ENCODE measurements around the gene MYOM3. TPM values are rescaled to one million over a fixed set of nuclear protein-coding genes. Genes with fewer than 3 reads are reported as not detected.

The MYOM3 gene
- total and polyA plus RNA-seq, 2 of the 13 experiments (the other 11 are each of a cell fraction or from before 2014, with no cell fraction given) = 5.8 to 15.3 TPM

GRCh38 chr1:24118410-24119242 lies 6.7 kb upstream of the MYOM3 start (continued):
- TF ChIP-seq ZEB1 (IDR thresholded peaks at IDR 0.05; ENCODE audit: insufficient replicate concordance, low read depth) (peak; percentile 96), ZFP37 (CRISPR knock-in tag; IDR thresholded peaks at IDR 0.05; ENCODE audit: borderline replicate concordance) (0 out of 2 replicates have a peak, but pooled peaks have one; percentile 37), KMT2A (CRISPR knock-in tag; IDR thresholded peaks at IDR 0.05) (no peak), CCDC6 (CRISPR knock-in tag; IDR thresholded peaks at IDR 0.05) (no peak), MTA1 (CRISPR knock-in tag; IDR thresholded peaks at IDR 0.05; ENCODE audit: borderline replicate concordance) (no peak), ZSCAN25 (CRISPR knock-in tag; IDR thresholded peaks at IDR 0.05) (peak; percentile 82), MAFK (conservative IDR thresholded peaks at IDR 0.05 in 1 of 2, IDR thresholded peaks at IDR 0.05 in 1 of 2; ENCODE audit: low read length in 2 of 2) (no peak), ZNF7 (CRISPR knock-in tag; IDR thresholded peaks at IDR 0.05) (no peak), MAZ (IDR thresholded peaks at IDR 0.05; ENCODE audit: borderline replicate concordance, low read depth, low read length) (no peak), MAZ (CRISPR knock-in tag; IDR thresholded peaks at IDR 0.05; ENCODE audit: low read depth) (0 out of 2 replicates have a peak, but pooled peaks have one; percentile 37), SMAD1 (CRISPR knock-in tag; IDR thresholded peaks at IDR 0.05; ENCODE audit: borderline replicate concordance, low read depth) (no peak), ZNF775 (CRISPR knock-in tag; IDR thresholded peaks at IDR 0.05; ENCODE audit: borderline replicate concordance) (no peak), REXO4 (CRISPR knock-in tag; IDR thresholded peaks at IDR 0.05; ENCODE audit: borderline replicate concordance) (no peak), KLF12 (CRISPR knock-in tag; IDR thresholded peaks at IDR 0.05; ENCODE audit: borderline replicate concordance) (no peak), ZNF143 (CRISPR knock-in tag; IDR thresholded peaks at IDR 0.05) (no peak), ZNF484 (CRISPR knock-in tag; IDR thresholded peaks at IDR 0.05; ENCODE audit: borderline replicate concordance, low read depth) (no peak), ZSCAN20 (CRISPR knock-in tag; IDR thresholded peaks at IDR 0.05; ENCODE audit: borderline replicate concordance) (no peak), ZNF672 (CRISPR knock-in tag; IDR thresholded peaks at IDR 0.05) (no peak), ZSCAN29 (CRISPR knock-in tag; conservative IDR thresholded peaks at IDR 0.05) (no peak), ZBTB7A (CRISPR knock-in tag; IDR thresholded peaks at IDR 0.05) (peak; percentile 75; the same call in 1 of the 2 replicates)
- TF ChIP-seq, protein P1, sequence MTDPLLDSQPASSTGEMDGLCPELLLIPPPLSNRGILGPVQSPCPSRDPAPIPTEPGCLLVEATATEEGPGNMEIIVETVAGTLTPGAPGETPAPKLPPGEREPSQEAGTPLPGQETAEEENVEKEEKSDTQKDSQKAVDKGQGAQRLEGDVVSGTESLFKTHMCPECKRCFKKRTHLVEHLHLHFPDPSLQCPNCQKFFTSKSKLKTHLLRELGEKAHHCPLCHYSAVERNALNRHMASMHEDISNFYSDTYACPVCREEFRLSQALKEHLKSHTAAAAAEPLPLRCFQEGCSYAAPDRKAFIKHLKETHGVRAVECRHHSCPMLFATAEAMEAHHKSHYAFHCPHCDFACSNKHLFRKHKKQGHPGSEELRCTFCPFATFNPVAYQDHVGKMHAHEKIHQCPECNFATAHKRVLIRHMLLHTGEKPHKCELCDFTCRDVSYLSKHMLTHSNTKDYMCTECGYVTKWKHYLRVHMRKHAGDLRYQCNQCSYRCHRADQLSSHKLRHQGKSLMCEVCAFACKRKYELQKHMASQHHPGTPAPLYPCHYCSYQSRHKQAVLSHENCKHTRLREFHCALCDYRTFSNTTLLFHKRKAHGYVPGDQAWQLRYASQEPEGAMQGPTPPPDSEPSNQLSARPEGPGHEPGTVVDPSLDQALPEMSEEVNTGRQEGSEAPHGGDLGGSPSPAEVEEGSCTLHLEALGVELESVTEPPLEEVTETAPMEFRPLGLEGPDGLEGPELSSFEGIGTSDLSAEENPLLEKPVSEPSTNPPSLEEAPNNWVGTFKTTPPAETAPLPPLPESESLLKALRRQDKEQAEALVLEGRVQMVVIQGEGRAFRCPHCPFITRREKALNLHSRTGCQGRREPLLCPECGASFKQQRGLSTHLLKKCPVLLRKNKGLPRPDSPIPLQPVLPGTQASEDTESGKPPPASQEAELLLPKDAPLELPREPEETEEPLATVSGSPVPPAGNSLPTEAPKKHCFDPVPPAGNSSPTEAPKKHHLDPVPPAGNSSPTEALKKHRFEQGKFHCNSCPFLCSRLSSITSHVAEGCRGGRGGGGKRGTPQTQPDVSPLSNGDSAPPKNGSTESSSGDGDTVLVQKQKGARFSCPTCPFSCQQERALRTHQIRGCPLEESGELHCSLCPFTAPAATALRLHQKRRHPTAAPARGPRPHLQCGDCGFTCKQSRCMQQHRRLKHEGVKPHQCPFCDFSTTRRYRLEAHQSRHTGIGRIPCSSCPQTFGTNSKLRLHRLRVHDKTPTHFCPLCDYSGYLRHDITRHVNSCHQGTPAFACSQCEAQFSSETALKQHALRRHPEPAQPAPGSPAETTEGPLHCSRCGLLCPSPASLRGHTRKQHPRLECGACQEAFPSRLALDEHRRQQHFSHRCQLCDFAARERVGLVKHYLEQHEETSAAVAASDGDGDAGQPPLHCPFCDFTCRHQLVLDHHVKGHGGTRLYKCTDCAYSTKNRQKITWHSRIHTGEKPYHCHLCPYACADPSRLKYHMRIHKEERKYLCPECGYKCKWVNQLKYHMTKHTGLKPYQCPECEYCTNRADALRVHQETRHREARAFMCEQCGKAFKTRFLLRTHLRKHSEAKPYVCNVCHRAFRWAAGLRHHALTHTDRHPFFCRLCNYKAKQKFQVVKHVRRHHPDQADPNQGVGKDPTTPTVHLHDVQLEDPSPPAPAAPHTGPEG (CRISPR knock-in tag; IDR thresholded peaks at IDR 0.05) = no peak
- TF ChIP-seq, protein P2, sequence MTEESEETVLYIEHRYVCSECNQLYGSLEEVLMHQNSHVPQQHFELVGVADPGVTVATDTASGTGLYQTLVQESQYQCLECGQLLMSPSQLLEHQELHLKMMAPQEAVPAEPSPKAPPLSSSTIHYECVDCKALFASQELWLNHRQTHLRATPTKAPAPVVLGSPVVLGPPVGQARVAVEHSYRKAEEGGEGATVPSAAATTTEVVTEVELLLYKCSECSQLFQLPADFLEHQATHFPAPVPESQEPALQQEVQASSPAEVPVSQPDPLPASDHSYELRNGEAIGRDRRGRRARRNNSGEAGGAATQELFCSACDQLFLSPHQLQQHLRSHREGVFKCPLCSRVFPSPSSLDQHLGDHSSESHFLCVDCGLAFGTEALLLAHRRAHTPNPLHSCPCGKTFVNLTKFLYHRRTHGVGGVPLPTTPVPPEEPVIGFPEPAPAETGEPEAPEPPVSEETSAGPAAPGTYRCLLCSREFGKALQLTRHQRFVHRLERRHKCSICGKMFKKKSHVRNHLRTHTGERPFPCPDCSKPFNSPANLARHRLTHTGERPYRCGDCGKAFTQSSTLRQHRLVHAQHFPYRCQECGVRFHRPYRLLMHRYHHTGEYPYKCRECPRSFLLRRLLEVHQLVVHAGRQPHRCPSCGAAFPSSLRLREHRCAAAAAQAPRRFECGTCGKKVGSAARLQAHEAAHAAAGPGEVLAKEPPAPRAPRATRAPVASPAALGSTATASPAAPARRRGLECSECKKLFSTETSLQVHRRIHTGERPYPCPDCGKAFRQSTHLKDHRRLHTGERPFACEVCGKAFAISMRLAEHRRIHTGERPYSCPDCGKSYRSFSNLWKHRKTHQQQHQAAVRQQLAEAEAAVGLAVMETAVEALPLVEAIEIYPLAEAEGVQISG (CRISPR knock-in tag; IDR thresholded peaks at IDR 0.05) = no peak; the same call in 1 of the 2 replicates

Measured in HepG2 (cell line).